GM12878 (cell line): ENCODE data around the gene CIPC. TPM values are rescaled to one million over a fixed set of nuclear protein-coding genes. Genes with fewer than 3 reads are reported as not detected.

Experiments used
- ATAC-seq: fragments of 200-7000 bp; cut with Tn5 transposase; 3 replicates; pipeline ENCODE4 v1.9.1; 2020; ENCODE audit warnings: mild to moderate bottlenecking, moderate library complexity
- BruUV-seq: library from RNA; stranded (reverse); fragments of 400-500 nt; replicated peaks from 2 replicates; lab custom pipeline; 2021; lab: Mats Ljungman, UMichigan
- CTCF ChIA-PET: fragments of 300-600 bp; sonication (Branson Sonifier 250); formaldehyde crosslinking; extraction: SDS; loops from one replicate; lab custom pipeline; 2021; ENCODE audit warnings: inconsistent platforms; lab: Yijun Ruan, JAX
- POLR2A ChIA-PET: fragments of 350-600 bp; formaldehyde crosslinking; extraction: SDS; loops from one replicate; lab custom pipeline; 2021; ENCODE audit warnings: inconsistent platforms; lab: Charles Lee
- RAD21 ChIA-PET: fragments of 300-600 bp; sonication (Branson Sonifier 250); formaldehyde crosslinking; loops from one replicate; lab custom pipeline; 2023; ENCODE audit warnings: antibody characterized with exemption; ENCODE audit not compliant: unreplicated experiment; lab: Charles Lee
- SMC1A ChIA-PET: fragments of 300-600 bp; sonication (Branson Sonifier 250); formaldehyde crosslinking; loops from one replicate; lab custom pipeline; 2023; ENCODE audit not compliant: unreplicated experiment, uncharacterized antibody; lab: Charles Lee
- DNase-seq: peaks from one replicate; pipeline ENCODE4 v3.0.0-alpha.2; 2011; ENCODE audit warnings: low read depth, low spot score
- FAIRE-seq: peaks from 3 replicates; lab custom pipeline; 2011; peaks lifted over from hg19 to GRCh38; lab: Jason Lieb, UNC
- H2AFZ ChIP-seq: 2 replicates; pipeline ENCODE4 v1.6.0; 2011; ENCODE audit warnings: low read depth, low read length, control low read depth; ENCODE audit not compliant: control insufficient read depth
- H3K27ac ChIP-seq: 2 replicates; pipeline ENCODE4 v1.5.1; 2011; ENCODE audit warnings: control low read depth; ENCODE audit not compliant: control insufficient read depth, insufficient read depth
- H3K27me3 ChIP-seq, 2 experiments: replicated peaks in 1 of 2; 2 replicates each; pipeline versions ENCODE4 v1.6.0 to v1.6.1; 2011; ENCODE audit warnings: low read length in 1 of 2; ENCODE audit not compliant: control insufficient read depth in 2 of 2, insufficient read depth in 2 of 2
- H3K36me3 ChIP-seq, 2 experiments: 2 replicates each; pipeline ENCODE4 v1.5.1; 2011; ENCODE audit warnings: low read length in 1 of 2; ENCODE audit not compliant: control insufficient read depth in 2 of 2, insufficient read depth in 2 of 2
- H3K4me1 ChIP-seq: 2 replicates; pipeline ENCODE4 v1.6.1; 2011; ENCODE audit warnings: mild to moderate bottlenecking, low read length, moderate library complexity, mixed read lengths; ENCODE audit not compliant: control insufficient read depth, insufficient read depth
- H3K4me2 ChIP-seq: 2 replicates; pipeline ENCODE4 v1.6.0; 2011; ENCODE audit warnings: control low read depth; ENCODE audit not compliant: control insufficient read depth, insufficient read depth
- H3K4me3 ChIP-seq: fragments of 200-600 bp; sonication (generic); 2 replicates; pipeline ENCODE4 v1.5.1; 2016
- H3K79me2 ChIP-seq: 2 replicates; pipeline ENCODE4 v1.6.0; 2011; ENCODE audit warnings: low read length; ENCODE audit not compliant: control insufficient read depth, insufficient read depth
- H3K9ac ChIP-seq: 2 replicates; pipeline ENCODE4 v1.8.0; 2011; ENCODE audit warnings: low read length, control low read depth, mixed read lengths; ENCODE audit not compliant: control insufficient read depth, insufficient read depth
- H3K9me3 ChIP-seq: replicated peaks from 3 replicates; pipeline ENCODE4 v1.5.1; 2011; ENCODE audit warnings: mild to moderate bottlenecking, low read length; ENCODE audit not compliant: control insufficient read depth, insufficient read depth
- H4K20me1 ChIP-seq: 2 replicates; pipeline ENCODE4 v1.6.0; 2011; ENCODE audit not compliant: control insufficient read depth, insufficient read depth
- ATF2 ChIP-seq: IDR thresholded peaks from 2 replicates; pipeline ENCODE4 v1.6.1; 2012; ENCODE audit warnings: low read length, inconsistent platforms
- CREB1 ChIP-seq: IDR thresholded peaks from 2 replicates; pipeline ENCODE4 v1.6.1; 2012; ENCODE audit warnings: low read depth, mild to moderate bottlenecking, inconsistent platforms
- E2F8 ChIP-seq: fragments of 450-650 bp; IDR thresholded peaks from 2 replicates; pipeline ENCODE4 v1.6.1; 2018; ENCODE audit warnings: mild to moderate bottlenecking, low read depth, moderate library complexity; ENCODE audit not compliant: partially characterized antibody
- GABPA ChIP-seq: IDR thresholded peaks from 2 replicates; pipeline ENCODE4 v1.6.1; 2014; ENCODE audit warnings: antibody characterized with exemption, low read depth, mild to moderate bottlenecking, inconsistent platforms
- HDGF ChIP-seq: fragments of 450-650 bp; IDR thresholded peaks from 2 replicates; pipeline ENCODE4 v1.6.1; 2016; ENCODE audit warnings: antibody characterized with exemption
- IKZF2 ChIP-seq, 2 experiments: fragments of 450-650 bp; IDR thresholded peaks; 2 replicates each; pipeline ENCODE4 v1.6.1; 2017; ENCODE audit warnings: mild to moderate bottlenecking in 2 of 2, moderate library complexity in 2 of 2
- SIX5 ChIP-seq: IDR thresholded peaks from 2 replicates; pipeline ENCODE4 v1.6.1; 2011; ENCODE audit warnings: mild to moderate bottlenecking, low read depth, low read length, moderate library complexity; ENCODE audit not compliant: severe bottlenecking
- SPI1 ChIP-seq: IDR thresholded peaks from 2 replicates; pipeline ENCODE4 v1.6.1; 2011; ENCODE audit warnings: low read depth, mild to moderate bottlenecking, low read length, moderate library complexity, borderline replicate concordance; ENCODE audit not compliant: insufficient read depth
- ZNF622 ChIP-seq: fragments of 450-650 bp; IDR thresholded peaks from 2 replicates; pipeline ENCODE4 v1.6.1; 2017; ENCODE audit warnings: mild to moderate bottlenecking, inconsistent platforms
- WGBS: methylation state at CpG from one replicate; pipeline ENCODE4 v1.1.6; 2016; ENCODE audit warnings: low lambda C conversion rate; ENCODE audit not compliant: insufficient replicate concordance, insufficient coverage; ENCODE audit errors: missing lambda C conversion rate; 5-methylcytosine and 5-hydroxymethylcytosine counted together
- in situ Hi-C: fragments of 300-500 bp; cut with MboI; formaldehyde crosslinking; loops from 9 replicates; pipeline ENCODE4 v1.14.3; 2018; ENCODE audit warnings: mixed read lengths
- intact Hi-C: fragments of 100-400 bp; cut with micrococcal nuclease; formaldehyde crosslinking; loops from one replicate; pipeline ENCODE4 v1.14.2; 2022; ENCODE audit not compliant: unreplicated experiment
- polyA plus RNA-seq, 11 experiments: library from polyadenylated mRNA; depleted of rRNA in 4 of 11; unstranded in 6 of 11; stranded (reverse) in 5 of 11; fragments of >200 nt; fragmentation: Nextera tagmentation in 4 of 11; fragmentation: Illumina TruSeq in 1 of 11; extraction: Ambion mirVana in 4 of 11; extraction: Trizol in 1 of 11; gene quantifications; 1 replicate in 1 of 11; 2 replicates in 10 of 11; pipeline versions ENCODE4 v1.2.1 to v1.2.3, GENCODE V29; 2011 to 2016; ENCODE audit warnings: inconsistent platforms in 2 of 11, missing spikeins in 2 of 11, low read depth in 1 of 11
- total RNA-seq, 4 experiments: library from RNA; depleted of rRNA in 3 of 4; stranded (reverse); fragments of >200 nt in 3 of 4; fragmentation: Illumina TruSeq in 1 of 4; extraction: Trizol in 1 of 4; gene quantifications; 2 replicates each; pipeline versions ENCODE4 v1.2.1 to v1.2.3, GENCODE V29; 2013 to 2021
- TF ChIP-seq, protein P1 (sequence below): IDR thresholded peaks from 2 replicates; pipeline ENCODE4 v1.6.1; 2011; ENCODE audit warnings: low read depth, low read length, improper control_type of control experiment, borderline replicate concordance
- TF ChIP-seq, protein P2 (sequence below): fragments of 450-650 bp; IDR thresholded peaks from 2 replicates; pipeline ENCODE4 v1.6.1; 2014; ENCODE audit warnings: mild to moderate bottlenecking

The CIPC gene
- total and polyA plus RNA-seq, 10 of the 15 experiments (the other 5 are each of a cell fraction or from before 2014, with no cell fraction given) = 5.6 to 29.5 (median 16.5) TPM

- TF ChIP-seq, protein P1, sequence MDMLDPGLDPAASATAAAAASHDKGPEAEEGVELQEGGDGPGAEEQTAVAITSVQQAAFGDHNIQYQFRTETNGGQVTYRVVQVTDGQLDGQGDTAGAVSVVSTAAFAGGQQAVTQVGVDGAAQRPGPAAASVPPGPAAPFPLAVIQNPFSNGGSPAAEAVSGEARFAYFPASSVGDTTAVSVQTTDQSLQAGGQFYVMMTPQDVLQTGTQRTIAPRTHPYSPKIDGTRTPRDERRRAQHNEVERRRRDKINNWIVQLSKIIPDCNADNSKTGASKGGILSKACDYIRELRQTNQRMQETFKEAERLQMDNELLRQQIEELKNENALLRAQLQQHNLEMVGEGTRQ = no peak
- TF ChIP-seq HDGF (no peak), E2F8 (no peak), SIX5 (no peak), GABPA (no peak), SPI1 (no peak), CREB1 (no peak), IKZF2 (IDR thresholded peaks at IDR 0.05) (no peak), ZNF622 (no peak), ATF2 (no peak)
- TF ChIP-seq, protein P2, sequence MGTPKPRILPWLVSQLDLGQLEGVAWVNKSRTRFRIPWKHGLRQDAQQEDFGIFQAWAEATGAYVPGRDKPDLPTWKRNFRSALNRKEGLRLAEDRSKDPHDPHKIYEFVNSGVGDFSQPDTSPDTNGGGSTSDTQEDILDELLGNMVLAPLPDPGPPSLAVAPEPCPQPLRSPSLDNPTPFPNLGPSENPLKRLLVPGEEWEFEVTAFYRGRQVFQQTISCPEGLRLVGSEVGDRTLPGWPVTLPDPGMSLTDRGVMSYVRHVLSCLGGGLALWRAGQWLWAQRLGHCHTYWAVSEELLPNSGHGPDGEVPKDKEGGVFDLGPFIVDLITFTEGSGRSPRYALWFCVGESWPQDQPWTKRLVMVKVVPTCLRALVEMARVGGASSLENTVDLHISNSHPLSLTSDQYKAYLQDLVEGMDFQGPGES = no peak
- H3K4me1 ChIP-seq = no peaks in the 10 kb centered on the region
- H3K4me2 ChIP-seq = no peak overlapping the region
- no peaks in the 10 kb centered on the region for H3K27me3 ChIP-seq
- RAD21 ChIA-PET = interaction anchor here (0.9 to 3.4 kb wide), 3 partner anchors 10 to 235 kb away, joined by 3 to 17 read pairs (median 3); no protein-coding TSS in a partner anchor
- intact Hi-C loops (no loop called here), in situ Hi-C loops (no loop called here)
- no peaks in the 10 kb centered on the region for H3K9me3 ChIP-seq
- POLR2A ChIA-PET = no interaction called here
- no peak overlapping the region for H3K4me3 ChIP-seq
- H2AFZ ChIP-seq = no peak overlapping the region
- 100% methylated on average over 1 of the region's 1 CpG for WGBS
- H3K79me2 ChIP-seq = no peaks in the 10 kb centered on the region
- BruUV-seq = no TSS peak
- DNase-seq = no peak
- SMC1A ChIA-PET = interaction anchor here (0.6 to 21.4 kb wide), 4 partner anchors 9 to 41 kb away, joined by 3 to 428 read pairs (median 216); partner anchors contain the start of gene CIPC
- H3K9ac ChIP-seq = no peak overlapping the region
- H4K20me1 ChIP-seq = no peaks in the 10 kb centered on the region
- no peak for ATAC-seq
- no peak overlapping the region for H3K27ac ChIP-seq
- CTCF ChIA-PET = interaction anchor here (1.2 to 21.9 kb wide), 3 partner anchors 9 to 39 kb away, joined by 3 to 445 read pairs (median 445); partner anchors contain the start of gene CIPC
- peaks cover 12 to 28% of the 10 kb centered on the region in 2 experiments for H3K36me3 ChIP-seq
- FAIRE-seq = no peak
Observed at GRCh38 chr14:77110286-77110685, 12.2 kb downstream of the CIPC start.
